ENCODE measurements around the gene KCNAB1.
A peak's percentile ranks its signal among the peaks of the same experiment; 100 is the strongest.
"Not testable (repeated sequence)": the region's sequence is repeated elsewhere in the genome, so short reads cannot be mapped to it uniquely, and the experiment has no call there.

Gene KCNAB1

GRCh38 chr3:156536524-156537316, 416.3 kb downstream of the KCNAB1 start:
- no peak for DNase-seq (ENCODE audit: low read depth in 2 of 2)

- no peak for DNase-seq (ENCODE audit: low read depth in 2 of 2)
Observed at GRCh38 chr3:156539051-156539450, 418.7 kb downstream of the KCNAB1 start.

GRCh38 chr3:156539802-156540201, 419.4 kb downstream of the KCNAB1 start:
- DNase-seq (ENCODE audit: low read depth in 2 of 2), result no peak

- no peak for DNase-seq (ENCODE audit: low read depth in 2 of 2)
Observed at GRCh38 chr3:156542101-156543042, 422.0 kb downstream of the KCNAB1 start.

GRCh38 chr3:156543043-156543555, 422.7 kb downstream of the KCNAB1 start:
- DNase-seq (ENCODE audit: low read depth in 2 of 2), result no peak

- no peak for DNase-seq (ENCODE audit: low read depth in 2 of 2)
Observed at GRCh38 chr3:156547637-156548036, 427.3 kb downstream of the KCNAB1 start.

GRCh38 chr3:156548041-156548687, 427.8 kb downstream of the KCNAB1 start:
- DNase-seq (ENCODE audit: low read depth in 2 of 2), result no peak

- no peak for DNase-seq (ENCODE audit: low read depth in 2 of 2)
Observed at GRCh38 chr3:156548902-156549301, 428.5 kb downstream of the KCNAB1 start.

GRCh38 chr3:156551261-156551660, 430.9 kb downstream of the KCNAB1 start:
- DNase-seq (ENCODE audit: low read depth in 2 of 2), result no peak

GRCh38 chr3:156551746-156552145, 431.4 kb downstream of the KCNAB1 start:
- DNase-seq (ENCODE audit: low read depth in 2 of 2), result no peak

- DNase-seq (ENCODE audit: low read depth in 2 of 2), result no peak
Observed at GRCh38 chr3:156552973-156553372, 432.6 kb downstream of the KCNAB1 start.

GRCh38 chr3:156553705-156554356, 433.5 kb downstream of the KCNAB1 start:
- DNase-seq (ENCODE audit: low read depth in 2 of 2), result no peak

- no peak for DNase-seq (ENCODE audit: low read depth in 2 of 2)
Observed at GRCh38 chr3:156554515-156554841, 434.1 kb downstream of the KCNAB1 start.

GRCh38 chr3:156554842-156555687, 434.7 kb downstream of the KCNAB1 start, which contains the start of gene SSR3:
TSS of gene SSR3 (minus strand) at chr3:156555117. CDS start at chr3:156555089, 28 bp downstream.
- DNase-seq (ENCODE audit: low read depth in 2 of 2), result peak; percentile 99

- DNase-seq (ENCODE audit: low read depth in 2 of 2), result no peak
Observed at GRCh38 chr3:156558389-156558788, 438.0 kb downstream of the KCNAB1 start.

GRCh38 chr3:156559321-156559720, 438.9 kb downstream of the KCNAB1 start:
- no peak for DNase-seq (ENCODE audit: low read depth in 2 of 2)

- no peak for DNase-seq (ENCODE audit: low read depth in 2 of 2)
Observed at GRCh38 chr3:156561533-156561932, 441.2 kb downstream of the KCNAB1 start.

GRCh38 chr3:156562486-156562885, 442.1 kb downstream of the KCNAB1 start:
- not testable (repeated sequence) for DNase-seq (ENCODE audit: low read depth in 2 of 2)

GRCh38 chr3:156563900-156564682, 443.7 kb downstream of the KCNAB1 start:
- DNase-seq (ENCODE audit: low read depth in 2 of 2), result no peak

GRCh38 chr3:156569016-156569415, 448.6 kb downstream of the KCNAB1 start:
- DNase-seq (ENCODE audit: low read depth in 2 of 2), result not testable (repeated sequence)

Measured in stimulated activated CD8-positive, alpha-beta memory T cell treated with anti-CD3 and anti-CD28 coated beads, Interleukin-7, amount 100 ng/mL, for 4 hours (primary cell).